Adrenal gland (tissue), 19 donors: Measurements from ENCODE around the gene GREM2. TPM values are rescaled to one million over a fixed set of nuclear protein-coding genes. Genes with fewer than 3 reads are reported as not detected.

Experiments used
- DNase-seq, 7 donors: peaks; one replicate each; pipeline ENCODE4 v3.0.0-alpha.2; 2019 to 2020
- H3K27ac ChIP-seq, 5 donors: fragments of 200-600 bp; sonication (generic) in 4 of 5; 1 replicate in 3 of 5; 2 replicates in 2 of 5; pipeline versions ENCODE4 v1.5.1 to v1.8.0; 2016 to 2020; ENCODE audit warnings: mild to moderate bottlenecking in 1 of 5
- H3K27me3 ChIP-seq: fragments of 200-600 bp; 2 replicates; pipeline ENCODE4 v1.8.0; 2021
- H3K36me3 ChIP-seq, 2 donors: fragments of 200-600 bp; replicated peaks in 1 of 2; 1 replicate in 1 of 2; 2 replicates in 1 of 2; pipeline versions ENCODE4 v1.5.1 to v1.8.0; 2018 to 2022
- H3K4me1 ChIP-seq, 2 donors: fragments of 200-600 bp; replicated peaks in 1 of 2; 1 replicate in 1 of 2; 2 replicates in 1 of 2; pipeline versions ENCODE4 v1.5.1 to v1.8.0; 2018 to 2021
- H3K4me3 ChIP-seq, 4 donors: fragments of 200-600 bp; sonication (generic) in 3 of 4; one replicate each; pipeline ENCODE4 v1.5.1; 2016 to 2018
- H3K9me3 ChIP-seq, 3 donors: fragments of 200-600 bp; sonication (generic) in 1 of 3; replicated peaks in 1 of 3; 1 replicate in 2 of 3; 2 replicates in 1 of 3; pipeline versions ENCODE4 v1.5.1 to v1.8.0; 2016 to 2021
- CTCF ChIP-seq, 6 experiments: fragments of 450-650 bp in 4 of 6; fragments of 200-600 bp in 2 of 6; sonication (generic) in 1 of 6; IDR thresholded peaks; 1 replicate in 5 of 6; 2 replicates in 1 of 6; pipeline versions ENCODE4 v1.5.1 to v1.8.0; 2016 to 2021; ENCODE audit warnings: antibody characterized with exemption in 6 of 6, mild to moderate bottlenecking in 2 of 6, moderate library complexity in 1 of 6
- POLR2A ChIP-seq, 2 donors: fragments of 450-650 bp; IDR thresholded peaks; one replicate each; pipeline ENCODE4 v1.6.1; 2017; ENCODE audit warnings: antibody characterized with exemption in 2 of 2, mild to moderate bottlenecking in 2 of 2, moderate library complexity in 1 of 2
- WGBS, 4 donors: extraction: QIAGEN DNeasy Blood & Tissue Kit in 2 of 4; methylation state at CpG; one replicate each; pipeline versions ENCODE4 v1.1.5 to v1.1.7; 2013 to 2017; 5-methylcytosine and 5-hydroxymethylcytosine counted together
- intact Hi-C, 2 donors: fragments of 100-400 bp; cut with DNase I; formaldehyde crosslinking; loops; one replicate each; pipeline versions ENCODE4 v1.14.1 to v1.15.0; 2022 to 2023
- long read RNA-seq, 10 donors: library from polyadenylated mRNA in 3 of 10; unstranded in 2 of 10; stranded (forward) in 1 of 10; transcript quantifications; one replicate each; pipeline ENCODE4 v2.0.0 and lab custom pipeline, GENCODE V29; 2021 to 2026
- polyA plus RNA-seq, 3 donors: library from polyadenylated mRNA; stranded (reverse); fragments of 200-250 nt in 2 of 3; fragments of 350-450 nt in 1 of 3; fragmentation: Illumina TruSeq in 1 of 3; extraction: RNeasy Lipid Tissue Mini Kit (QIAGEN cat#74804) in 1 of 3; gene quantifications; one replicate each; pipeline ENCODE4 v1.2.3, GENCODE V29; 2013 to 2014
- total RNA-seq, 9 donors: library from RNA; depleted of rRNA in 4 of 9; stranded (reverse); fragments of >200 nt in 4 of 9; fragments of 120-200 nt in 1 of 9; fragmentation: NEBNext Ultra II Directional in 1 of 9; extraction: Animal tissue kit (Norgen Biotek cat#: 25700) in 1 of 9; gene quantifications; one replicate each; pipeline versions ENCODE4 v1.1.0 to v1.2.4, GENCODE V29; 2013 to 2023
- donor health status: healthy with polysubstance abuse.
- donor health status: Bipolar disorder and iron deficiency.
- donor health status: DM: yes; HTN: yes; CAD: no.
- donor health status: DM: no; HTN: no; CAD: no.
- donor health status: DM: no; HTN: no; CAD: no.
- donor health status: DM: yes; HTN: yes; CAD: no.

The GREM2 gene
- total RNA-seq (1 to 10 TPM in 3 of 9 donors, under 1 TPM in 6; 0.39 to 3.2 (median 0.55) TPM), polyA plus RNA-seq (under 1 TPM; 0.57 to 0.97 (median 0.79) TPM)
- long read RNA-seq, donor 1: 0 reads
- long read RNA-seq, donor 2: 0 reads
- long read RNA-seq, donor 3: 0 reads
- long read RNA-seq, donor 4: 0 reads
- long read RNA-seq, donor 5, full-length matches to known transcripts: 2 of 3 reads
- long read RNA-seq, donor 5, partial matches to known transcripts: 0 of 3 reads
- long read RNA-seq, donor 5, other reads (novel, unspliced or antisense): 1 of 3 reads
- long read RNA-seq, donor 6, full-length matches to known transcripts: 2 of 2 reads
- long read RNA-seq, donor 6, partial matches to known transcripts: 0 of 2 reads
- long read RNA-seq, donor 6, other reads (novel, unspliced or antisense): 0 of 2 reads
- long read RNA-seq, donor 7, full-length matches to known transcripts: 1 of 1 reads
- long read RNA-seq, donor 7, partial matches to known transcripts: 0 of 1 reads
- long read RNA-seq, donor 7, other reads (novel, unspliced or antisense): 0 of 1 reads
- long read RNA-seq, donor 8: 0 reads
- long read RNA-seq, donor 9: 0 reads
- long read RNA-seq, donor 10: 0 reads

- WGBS, 4 donors: 1 to 5% (median 2%) methylated on average over 26 to 40 of the region's 40 CpGs
- peak; percentile 19 to 63 (median 44) for DNase-seq
- Histone ChIP-seq H3K4me1 (no peaks in the 10 kb centered on the region), H3K9me3 (no peaks in the 10 kb centered on the region), H3K27me3 (peaks cover 11% of the 10 kb centered on the region), H3K4me3 (peak within 1 kb of the TSS in 2 of 4 donors; percentile 38 to 54), H3K36me3 (no peaks in the 10 kb centered on the region), H3K27ac (no peak within 1 kb of the TSS)
- TF ChIP-seq POLR2A (IDR thresholded peaks at IDR 0.05) (peak in 1 of 2 donors; percentile 27), CTCF (IDR thresholded peaks at IDR 0.05) (no peak)
- intact Hi-C loops: no loop called here
Measured at GRCh38 chr1:240611619-240612480, at the start of gene GREM2. Gene GREM2 (minus strand): TSS chr1:240612155. CDS start chr1:240493475, 118,680 bp downstream.

GRCh38 chr1:240658312-240658960, 46.5 kb upstream of the GREM2 start:
- no peak for TF ChIP-seq POLR2A (IDR thresholded peaks at IDR 0.05)
- no peak for TF ChIP-seq CTCF (IDR thresholded peaks at IDR 0.05)
- H3K36me3 ChIP-seq: no peaks in the 10 kb centered on the region
- H3K9me3 ChIP-seq: no peaks in the 10 kb centered on the region
- no peak for DNase-seq
- no peaks in the 10 kb centered on the region for H3K27me3 ChIP-seq
- no peak overlapping the region for H3K4me3 ChIP-seq
- intact Hi-C loops: no loop called here
- no peaks in the 10 kb centered on the region for H3K4me1 ChIP-seq
- 71 to 79% (median 75%) methylated on average over 10 to 12 of the region's 12 CpGs for WGBS, 4 donors
- H3K27ac ChIP-seq: no peak overlapping the region

- Histone ChIP-seq H3K36me3 (no peaks in the 10 kb centered on the region), H3K27me3 (no peaks in the 10 kb centered on the region), H3K4me3 (no peak overlapping the region), H3K4me1 (no peaks in the 10 kb centered on the region), H3K27ac (no peak overlapping the region), H3K9me3 (no peaks in the 10 kb centered on the region)
- intact Hi-C loops: no loop called here
- TF ChIP-seq CTCF (IDR thresholded peaks at IDR 0.05) (no peak), POLR2A (IDR thresholded peaks at IDR 0.05) (no peak)
- 68 to 81% (median 76%) methylated on average over 4 of the region's 4 CpGs for WGBS, 4 donors
- no peak for DNase-seq
Measured at GRCh38 chr1:240656531-240656930, 44.6 kb upstream of the GREM2 start.
